ENCODE measurements around the gene MAP3K4.
"Not testable (repeated sequence)": the region's sequence is repeated elsewhere in the genome, so short reads cannot be mapped to it uniquely, and the experiment has no call there.

- TF ChIP-seq CTCF (conservative IDR thresholded peaks at IDR 0.05; ENCODE audit: low read depth, low read length); RAD21 (IDR thresholded peaks at IDR 0.05; ENCODE audit: low read length): not testable (repeated sequence)
- TF ChIP-seq, protein P1, sequence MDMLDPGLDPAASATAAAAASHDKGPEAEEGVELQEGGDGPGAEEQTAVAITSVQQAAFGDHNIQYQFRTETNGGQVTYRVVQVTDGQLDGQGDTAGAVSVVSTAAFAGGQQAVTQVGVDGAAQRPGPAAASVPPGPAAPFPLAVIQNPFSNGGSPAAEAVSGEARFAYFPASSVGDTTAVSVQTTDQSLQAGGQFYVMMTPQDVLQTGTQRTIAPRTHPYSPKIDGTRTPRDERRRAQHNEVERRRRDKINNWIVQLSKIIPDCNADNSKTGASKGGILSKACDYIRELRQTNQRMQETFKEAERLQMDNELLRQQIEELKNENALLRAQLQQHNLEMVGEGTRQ (IDR thresholded peaks at IDR 0.05; ENCODE audit: low read depth, low read length), result not testable (repeated sequence)
Observed at GRCh38 chr6:161123319-161123718, 131.8 kb downstream of the MAP3K4 start.
